Measurements from ENCODE around the gene GJD2.
A peak's percentile ranks its signal among the peaks of the same experiment; 100 is the strongest.

GJD2 gene

DNA sequence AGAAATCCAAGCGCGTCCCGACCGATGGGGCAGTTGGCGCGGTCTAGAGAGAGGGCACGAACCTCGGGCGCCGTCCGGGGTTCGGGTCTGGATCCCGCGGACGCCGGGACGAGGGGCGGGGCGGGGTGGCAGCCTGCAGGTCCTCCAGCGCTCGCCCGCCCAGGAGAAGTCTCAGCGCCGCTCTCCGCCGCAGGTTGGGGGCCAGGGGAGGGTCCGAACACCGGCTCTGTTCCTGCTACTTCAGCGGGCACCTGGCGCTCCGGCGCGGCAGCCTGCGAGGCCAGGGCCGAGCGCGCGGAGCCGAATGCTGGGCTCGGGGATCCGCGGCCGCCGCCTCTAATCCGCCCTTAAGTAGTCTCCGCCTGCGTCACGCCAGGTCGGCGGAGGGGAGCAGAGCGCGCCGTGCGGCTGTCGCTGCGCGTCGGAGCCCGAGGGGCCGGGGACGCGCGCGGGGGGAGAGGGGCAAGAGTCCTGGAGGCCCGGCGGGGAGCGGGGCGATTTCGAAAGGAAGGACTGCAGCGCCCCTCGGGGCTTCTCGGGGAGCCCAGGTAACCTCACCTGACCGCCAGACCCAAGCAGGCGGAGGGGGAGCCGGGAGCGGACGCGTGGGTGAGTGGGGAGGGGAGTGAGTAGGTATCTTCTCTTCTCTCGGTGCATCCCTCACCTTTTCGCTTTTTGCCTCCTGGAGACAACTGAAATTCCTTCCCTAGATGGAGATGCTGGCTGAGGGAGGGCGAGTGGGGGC lies at the start of gene GJD2:
Gene GJD2, minus strand, starts transcription at position 325 of the 745 bp plus-strand sequence. CDS start 510 bp downstream, outside the sequence.
- in situ Hi-C loops (cut with HindIII; ENCODE audit: low pct_unique_long_range_greater_than_20kb, low sequenced_read_pairs) = no loop called here
- no peak for TF ChIP-seq JUND (IDR thresholded peaks at IDR 0.05; ENCODE audit: low read depth)
- no peak for DNase-seq (ENCODE audit: low read depth in 1 of 2, low spot score in 1 of 2)

DNA sequence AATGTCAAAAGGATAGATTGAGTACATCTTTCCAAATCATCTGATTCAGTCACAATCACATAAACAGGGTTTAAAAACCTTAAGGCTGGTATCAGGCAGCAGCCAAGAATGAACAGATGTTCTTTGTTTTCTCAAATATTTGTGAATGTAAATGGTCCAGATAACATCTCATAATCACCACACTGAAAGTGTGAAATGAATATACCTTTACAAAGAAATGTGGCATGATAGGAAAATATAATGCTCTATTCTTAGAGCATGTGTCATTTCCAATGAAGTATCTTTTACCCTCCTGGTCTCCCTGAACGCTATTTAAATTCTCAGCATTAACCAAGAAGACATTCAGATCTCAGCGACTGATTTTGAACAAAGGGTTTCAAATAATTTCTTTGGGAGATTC lies 49.3 kb upstream of the GJD2 start:
- in situ Hi-C loops (cut with HindIII; ENCODE audit: low pct_unique_long_range_greater_than_20kb, low sequenced_read_pairs) = no loop called here
- TF ChIP-seq JUND (IDR thresholded peaks at IDR 0.05; ENCODE audit: low read depth) = no peak
- no peak for DNase-seq (ENCODE audit: low read depth in 1 of 2, low spot score in 1 of 2)

DNA sequence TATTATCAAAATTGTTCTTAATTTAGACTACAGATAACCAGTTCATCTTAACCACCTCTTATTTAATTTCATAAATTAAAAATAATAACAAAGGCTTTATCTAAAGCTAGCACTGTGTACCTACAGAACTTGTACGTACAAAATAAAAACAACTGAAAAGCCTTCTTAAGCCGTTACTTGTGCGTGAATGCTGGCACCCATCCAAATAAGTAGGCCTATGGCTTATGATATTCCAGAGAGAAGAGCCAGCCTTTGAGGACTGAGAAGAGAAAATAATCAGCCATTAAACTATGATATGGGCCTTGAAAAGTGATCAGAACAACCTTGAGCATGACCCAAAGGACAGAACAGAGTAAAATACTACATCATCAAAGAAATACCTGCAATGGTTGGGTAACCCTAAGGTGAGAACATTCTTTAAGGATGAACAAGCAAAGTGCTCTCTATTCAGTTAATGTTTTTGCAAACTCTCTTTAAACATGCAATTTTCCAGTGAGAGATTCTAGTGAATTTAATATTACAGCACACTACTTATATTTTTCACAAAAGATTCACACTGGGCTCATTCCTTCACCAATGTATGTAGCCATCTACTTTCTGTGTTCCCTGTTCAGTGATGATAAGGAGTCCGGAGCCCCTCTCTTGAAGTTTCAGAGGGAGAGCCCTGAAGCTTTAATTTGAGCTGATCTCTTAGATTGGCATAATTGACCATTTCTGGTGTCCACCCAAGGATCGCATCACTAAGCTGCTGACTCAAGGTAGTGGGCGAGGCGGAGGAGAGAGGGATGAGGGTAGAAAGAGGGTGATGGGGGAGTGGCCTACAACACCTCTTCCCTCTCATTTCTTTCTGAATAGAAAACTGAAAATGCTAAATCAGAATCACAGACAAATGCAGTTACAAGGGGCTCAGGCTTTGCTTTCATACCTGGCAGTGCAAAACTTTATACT lies 48.3 kb upstream of the GJD2 start:
- in situ Hi-C loops (cut with HindIII; ENCODE audit: low pct_unique_long_range_greater_than_20kb, low sequenced_read_pairs) = no loop called here
- no peak for TF ChIP-seq JUND (IDR thresholded peaks at IDR 0.05; ENCODE audit: low read depth)
- DNase-seq (ENCODE audit: low read depth in 1 of 2, low spot score in 1 of 2) = no peak

DNA sequence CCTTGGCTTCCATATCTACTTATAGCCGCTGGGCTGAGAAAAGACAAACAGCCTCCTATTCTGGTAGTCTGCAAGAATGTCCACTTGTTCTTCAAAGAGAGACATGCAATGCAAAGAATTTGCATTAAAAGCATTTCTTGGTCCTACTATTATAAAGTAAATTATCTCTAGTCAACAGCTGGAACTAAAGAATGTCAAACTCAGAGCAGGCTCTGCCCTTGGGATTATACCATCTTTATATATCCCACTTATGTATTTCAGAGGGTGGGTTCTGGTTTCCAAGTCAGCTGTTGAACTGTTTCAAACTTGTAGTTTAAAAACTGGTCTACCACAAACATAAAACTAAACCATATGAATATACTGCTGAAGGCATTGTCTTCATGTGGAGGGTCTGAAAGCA lies 47.6 kb upstream of the GJD2 start:
- DNase-seq (ENCODE audit: low read depth in 1 of 2, low spot score in 1 of 2) = no peak
- in situ Hi-C loops (cut with HindIII; ENCODE audit: low pct_unique_long_range_greater_than_20kb, low sequenced_read_pairs) = no loop called here
- no peak for TF ChIP-seq JUND (IDR thresholded peaks at IDR 0.05; ENCODE audit: low read depth)

DNA sequence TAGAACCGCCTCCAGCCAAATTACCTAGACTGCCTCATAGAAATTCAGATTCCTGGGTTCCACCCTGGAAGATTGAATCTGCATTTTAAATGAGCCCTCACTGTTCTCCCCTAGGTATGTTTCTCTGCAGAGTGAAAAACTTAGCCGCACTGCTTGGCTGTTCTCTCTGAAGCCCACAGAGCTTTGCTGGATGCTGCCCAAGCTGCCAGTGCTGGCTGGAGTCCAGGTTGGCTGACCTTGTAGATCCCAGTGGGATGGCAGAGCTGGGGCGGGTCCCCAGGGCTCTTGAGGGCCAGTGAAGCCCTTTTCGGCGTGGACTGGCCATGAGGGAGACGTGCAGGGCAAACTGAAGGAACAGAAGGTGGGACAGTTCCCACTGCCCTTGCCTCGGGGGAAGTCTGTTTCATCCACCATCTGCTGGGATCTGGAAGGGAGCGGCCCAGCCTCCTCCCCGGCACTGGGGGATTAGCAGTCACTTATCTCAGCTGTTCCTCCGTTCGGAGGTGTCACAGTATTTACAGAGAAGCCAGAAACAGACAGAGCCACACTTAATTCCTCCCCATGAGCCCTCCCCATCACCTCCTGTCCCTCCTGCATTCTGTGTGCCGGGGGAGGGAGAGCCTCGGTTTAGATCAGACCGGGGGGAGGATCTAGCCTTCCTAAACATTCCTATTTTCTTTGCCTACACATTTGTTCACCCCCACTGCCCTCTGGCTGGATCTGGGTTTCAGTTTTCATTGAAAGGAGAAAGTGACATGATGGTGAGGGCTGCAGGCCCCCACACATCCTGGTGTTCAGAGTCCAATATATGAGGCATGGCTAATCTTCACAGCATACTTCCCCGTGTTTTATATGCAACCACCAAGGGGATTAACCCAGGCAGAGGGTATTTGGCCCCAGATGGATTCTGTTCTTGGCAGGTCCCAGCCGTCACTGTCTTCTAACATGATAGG lies 44.6 kb upstream of the GJD2 start:
- TF ChIP-seq JUND (IDR thresholded peaks at IDR 0.05; ENCODE audit: low read depth) = no peak
- no peak for DNase-seq (ENCODE audit: low read depth in 1 of 2, low spot score in 1 of 2)
- in situ Hi-C loops (cut with HindIII; ENCODE audit: low pct_unique_long_range_greater_than_20kb, low sequenced_read_pairs) = no loop called here

DNA sequence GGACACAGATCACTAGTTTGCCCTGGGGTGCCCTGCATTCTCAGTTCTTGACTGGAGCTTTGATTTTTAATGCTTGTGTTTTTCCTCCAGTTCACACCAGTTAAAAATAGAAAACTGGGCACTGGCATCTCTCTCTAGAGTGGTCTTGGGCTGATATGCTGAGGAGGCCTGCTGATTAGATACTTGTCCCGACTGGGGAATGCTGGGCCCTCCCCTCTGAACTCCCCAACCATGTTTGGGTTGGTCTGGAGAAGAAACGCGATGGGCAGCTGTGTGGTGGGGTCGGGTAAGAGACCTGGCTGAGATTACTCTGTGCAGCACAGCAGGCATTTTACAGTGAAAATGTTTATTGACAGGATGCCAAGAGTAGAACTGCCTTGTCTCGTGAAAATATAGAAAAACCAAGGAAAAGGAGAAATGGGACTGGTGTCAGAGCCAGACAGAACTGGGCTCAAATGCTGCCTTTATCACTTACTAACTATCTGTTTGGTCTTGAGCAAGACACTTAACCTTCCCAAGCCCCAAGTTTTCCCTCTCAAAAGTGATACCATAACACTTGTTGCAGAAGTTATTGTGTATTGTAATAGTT lies 42.1 kb upstream of the GJD2 start:
- in situ Hi-C loops (cut with HindIII; ENCODE audit: low pct_unique_long_range_greater_than_20kb, low sequenced_read_pairs) = no loop called here
- TF ChIP-seq JUND (IDR thresholded peaks at IDR 0.05; ENCODE audit: low read depth) = no peak
- no peak for DNase-seq (ENCODE audit: low read depth in 1 of 2, low spot score in 1 of 2)

DNA sequence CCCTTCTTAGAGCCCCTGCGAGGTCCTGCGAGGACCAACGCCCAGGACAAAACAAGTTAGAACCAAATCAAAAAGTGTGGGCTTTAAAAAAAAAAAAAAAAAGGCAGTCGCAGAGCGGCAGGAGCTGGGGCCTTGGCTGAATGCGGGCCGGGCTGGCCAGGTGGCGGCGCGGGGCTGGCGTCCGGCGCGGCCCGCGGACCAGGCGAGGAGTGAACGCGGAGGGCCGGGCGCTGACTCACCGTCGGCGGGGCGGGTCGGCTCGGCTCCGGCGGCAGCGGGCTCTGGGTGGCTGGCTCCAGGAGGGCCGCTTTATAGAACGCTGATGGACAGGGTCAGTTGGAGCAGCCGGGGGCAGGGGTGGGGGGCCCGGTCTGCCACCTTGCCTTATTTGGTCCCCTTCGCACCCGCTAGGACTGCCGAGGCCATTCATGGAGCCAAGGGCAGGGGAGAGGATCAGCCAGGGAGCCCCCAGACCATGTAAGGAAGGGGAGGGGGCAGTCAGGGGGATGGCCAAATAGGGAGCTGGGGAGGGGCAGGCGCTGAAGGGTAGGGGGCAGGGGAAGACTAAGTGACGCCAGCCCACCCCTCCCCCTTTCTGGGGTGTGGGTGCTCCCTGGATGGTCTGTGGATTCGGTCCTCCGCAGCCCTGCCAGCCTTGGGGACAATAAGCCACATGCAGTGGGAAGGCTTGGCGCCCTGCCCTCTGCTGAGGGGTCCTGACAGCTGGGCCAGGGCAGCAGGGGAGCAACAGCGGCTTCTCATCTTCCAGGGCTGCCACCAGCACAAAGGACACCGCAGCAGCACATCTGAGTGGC lies 40.7 kb upstream of the GJD2 start, which contains the start of gene ACTC1:
Gene ACTC1, minus strand, starts transcription at position 283 of the 815 bp plus-strand sequence. CDS start 741 bp downstream, outside the sequence.
- DNase-seq (ENCODE audit: low read depth in 1 of 2, low spot score in 1 of 2) = peak in 1 of 2 experiments; percentile 16
- TF ChIP-seq JUND (IDR thresholded peaks at IDR 0.05; ENCODE audit: low read depth) = no peak
- in situ Hi-C loops (cut with HindIII; ENCODE audit: low pct_unique_long_range_greater_than_20kb, low sequenced_read_pairs) = no loop called here

DNA sequence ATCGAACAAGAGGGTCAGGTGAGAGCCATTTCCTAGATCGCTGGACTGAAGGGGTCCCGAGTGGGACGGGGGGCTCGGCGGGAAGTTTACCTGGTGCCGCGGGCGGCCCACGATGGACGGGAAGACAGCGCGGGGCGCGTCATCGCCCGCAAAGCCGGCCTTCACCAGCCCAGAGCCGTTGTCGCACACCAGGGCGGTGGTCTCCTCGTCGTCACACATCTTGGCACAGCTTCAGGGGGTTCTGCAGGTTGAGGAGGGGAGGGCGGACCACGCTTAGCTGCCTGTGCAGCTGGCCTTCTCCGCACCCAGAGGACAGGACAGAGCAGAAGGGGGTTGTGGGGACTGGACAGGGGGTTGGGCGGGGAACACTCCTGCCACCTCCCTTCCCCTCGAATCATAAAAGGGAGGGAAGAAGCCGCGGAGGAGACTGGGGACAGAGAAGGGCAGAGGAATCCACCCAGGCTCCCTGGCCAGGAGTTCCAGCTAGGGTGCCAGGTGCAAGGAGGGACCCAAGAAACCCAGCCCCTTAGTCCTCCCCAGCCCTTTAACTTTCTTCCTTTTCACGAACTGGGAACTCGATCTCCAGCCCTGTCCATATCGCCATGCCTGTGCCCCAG lies 39.9 kb upstream of the GJD2 start:
- no peak for DNase-seq (ENCODE audit: low read depth in 1 of 2, low spot score in 1 of 2)
- in situ Hi-C loops (cut with HindIII; ENCODE audit: low pct_unique_long_range_greater_than_20kb, low sequenced_read_pairs) = no loop called here
- no peak for TF ChIP-seq JUND (IDR thresholded peaks at IDR 0.05; ENCODE audit: low read depth)

DNA sequence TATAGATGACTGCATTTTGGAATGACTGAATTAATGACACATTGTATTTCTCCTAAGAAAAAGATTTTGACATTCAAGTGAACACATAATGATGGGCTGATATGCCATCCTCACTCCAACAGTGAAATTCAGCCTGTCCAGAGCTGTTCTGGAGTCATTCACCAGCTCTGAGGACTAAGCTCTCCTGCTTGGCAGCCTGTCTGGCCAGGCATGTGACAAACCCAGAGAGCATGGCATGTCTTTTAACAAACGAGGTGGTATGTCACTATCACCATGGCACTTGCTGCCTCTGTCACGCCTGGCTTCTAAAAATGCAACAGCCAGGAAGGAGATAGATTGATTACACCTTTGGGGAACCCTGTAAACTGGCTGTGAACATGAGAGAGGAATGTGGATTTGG lies 39.1 kb upstream of the GJD2 start:
- in situ Hi-C loops (cut with HindIII; ENCODE audit: low pct_unique_long_range_greater_than_20kb, low sequenced_read_pairs) = no loop called here
- DNase-seq (ENCODE audit: low read depth in 1 of 2, low spot score in 1 of 2) = no peak
- TF ChIP-seq JUND (IDR thresholded peaks at IDR 0.05; ENCODE audit: low read depth) = no peak

DNA sequence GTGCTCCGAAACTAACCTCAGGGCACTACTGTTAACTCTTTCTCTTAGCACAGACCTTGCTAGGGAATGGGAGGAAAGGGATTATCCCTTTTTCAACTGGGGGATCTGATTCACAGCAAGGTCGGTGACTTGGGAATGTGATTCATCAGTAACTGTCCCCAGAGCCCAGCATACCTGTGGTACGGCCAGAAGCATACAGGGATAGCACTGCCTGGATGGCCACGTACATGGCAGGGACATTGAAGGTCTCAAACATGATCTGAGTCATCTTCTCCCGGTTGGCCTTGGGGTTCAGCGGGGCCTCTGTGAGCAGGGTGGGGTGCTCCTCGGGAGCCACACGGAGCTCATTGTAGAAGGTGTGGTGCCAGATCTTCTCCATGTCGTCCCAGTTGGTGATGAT lies 38.3 kb upstream of the GJD2 start:
- no peak for DNase-seq (ENCODE audit: low read depth in 1 of 2, low spot score in 1 of 2)
- in situ Hi-C loops (cut with HindIII; ENCODE audit: low pct_unique_long_range_greater_than_20kb, low sequenced_read_pairs) = no loop called here
- TF ChIP-seq JUND (IDR thresholded peaks at IDR 0.05; ENCODE audit: low read depth) = no peak

DNA sequence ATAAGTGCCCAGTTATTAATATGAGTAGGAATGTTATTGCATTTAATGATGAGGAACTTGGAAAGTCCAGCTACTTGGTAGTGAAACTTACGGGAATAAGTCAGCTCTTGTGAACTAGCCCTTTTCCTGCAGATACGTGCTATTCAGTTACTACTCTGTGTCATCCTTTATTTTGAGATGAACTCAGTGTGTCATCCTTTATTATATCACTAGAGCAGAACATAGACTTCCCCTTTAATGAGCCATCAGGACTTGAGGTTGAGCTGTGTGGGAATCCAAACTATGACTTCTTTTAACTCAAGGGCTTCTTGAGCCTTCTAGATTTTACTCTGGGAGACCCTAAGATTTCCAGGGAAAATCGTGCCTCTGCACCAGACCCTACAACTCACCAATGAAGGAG lies 36.9 kb upstream of the GJD2 start:
- in situ Hi-C loops (cut with HindIII; ENCODE audit: low pct_unique_long_range_greater_than_20kb, low sequenced_read_pairs) = no loop called here
- no peak for DNase-seq (ENCODE audit: low read depth in 1 of 2, low spot score in 1 of 2)
- TF ChIP-seq JUND (IDR thresholded peaks at IDR 0.05; ENCODE audit: low read depth) = no peak

Measured in T47D (cell line).